Lower leg skin (tissue), 4 donors: ENCODE data around the gene GTF2IRD1. TPM values are rescaled to one million over a fixed set of nuclear protein-coding genes. Genes with fewer than 3 reads are reported as not detected.
"Not testable (repeated sequence)": the region's sequence is repeated elsewhere in the genome, so short reads cannot be mapped to it uniquely, and the experiment has no call there.

Experiments used
- DNase-seq, 2 donors: peaks; one replicate each; pipeline ENCODE4 v3.0.0-alpha.2; 2019; ENCODE audit warnings: low spot score in 2 of 2
- H3K4me3 ChIP-seq: fragments of 200-600 bp; sonication (generic); 2 replicates; pipeline ENCODE4 v1.5.1; 2017; ENCODE audit warnings: mild to moderate bottlenecking, low read depth; ENCODE audit not compliant: poor library complexity, severe bottlenecking
- CTCF ChIP-seq, 3 donors: fragments of 450-650 bp; IDR thresholded peaks; one replicate each; pipeline ENCODE4 v1.5.1; 2016; ENCODE audit warnings: antibody characterized with exemption in 3 of 3, mild to moderate bottlenecking in 3 of 3, moderate library complexity in 2 of 3
- POLR2A ChIP-seq, 2 donors: fragments of 450-650 bp; IDR thresholded peaks; one replicate each; pipeline ENCODE4 v1.6.1; 2016 to 2017; ENCODE audit warnings: antibody characterized with exemption in 2 of 2, mild to moderate bottlenecking in 1 of 2, moderate library complexity in 1 of 2
- WGBS, 2 donors: methylation state at CpG; one replicate each; pipeline ENCODE4 v1.1.5; 2018; 5-methylcytosine and 5-hydroxymethylcytosine counted together
- intact Hi-C: fragments of 100-400 bp; cut with DNase I; formaldehyde crosslinking; loops from one replicate; pipeline ENCODE4 v1.15.0; 2023; ENCODE audit warnings: low total_unique reads
- total RNA-seq, 4 donors: library from RNA; depleted of rRNA; stranded (reverse); fragments of >200 nt; gene quantifications; one replicate each; pipeline ENCODE4 v1.1.0, GENCODE V29; 2016

GTF2IRD1 gene
- total RNA-seq, 4 donors from 2014 or later, result 28.5 to 49.9 (median 43.2) TPM

GRCh38 chr7:74407958-74408357 is 45.7 kb upstream of the GTF2IRD1 start:
- no peak for DNase-seq
- intact Hi-C loops, result no loop called here
- H3K4me3 ChIP-seq, result no peak overlapping the region
- no peak for TF ChIP-seq POLR2A (IDR thresholded peaks at IDR 0.05)
- 66 to 79% methylated on average over 4 of the region's 4 CpGs for WGBS, 2 donors

DNA sequence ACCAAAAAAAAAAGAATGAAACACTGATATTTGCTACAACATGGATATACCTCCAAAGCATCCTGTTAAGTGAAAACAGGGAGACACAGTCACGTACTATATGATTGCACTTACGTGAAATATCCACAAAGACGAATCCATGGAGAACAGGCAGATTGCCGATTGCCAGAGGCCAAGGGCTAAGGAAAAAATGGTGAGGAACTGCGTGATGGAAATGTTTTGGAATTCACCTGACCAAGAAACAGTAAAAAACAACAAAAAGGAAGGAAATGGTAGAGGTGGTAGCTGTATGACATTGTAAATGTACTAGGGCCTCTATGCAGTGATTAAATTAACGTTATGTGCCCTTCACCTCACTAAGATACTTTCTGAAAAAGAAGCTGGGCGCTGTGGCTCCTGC is 44.1 kb upstream of the GTF2IRD1 start:
- TF ChIP-seq CTCF (IDR thresholded peaks at IDR 0.05) (no peak), POLR2A (IDR thresholded peaks at IDR 0.05) (no peak)
- no peak overlapping the region for H3K4me3 ChIP-seq
- intact Hi-C loops, result no loop called here
- no peak for DNase-seq
- WGBS, 2 donors, result 58 to 77% methylated on average over 7 of the region's 7 CpGs

DNA sequence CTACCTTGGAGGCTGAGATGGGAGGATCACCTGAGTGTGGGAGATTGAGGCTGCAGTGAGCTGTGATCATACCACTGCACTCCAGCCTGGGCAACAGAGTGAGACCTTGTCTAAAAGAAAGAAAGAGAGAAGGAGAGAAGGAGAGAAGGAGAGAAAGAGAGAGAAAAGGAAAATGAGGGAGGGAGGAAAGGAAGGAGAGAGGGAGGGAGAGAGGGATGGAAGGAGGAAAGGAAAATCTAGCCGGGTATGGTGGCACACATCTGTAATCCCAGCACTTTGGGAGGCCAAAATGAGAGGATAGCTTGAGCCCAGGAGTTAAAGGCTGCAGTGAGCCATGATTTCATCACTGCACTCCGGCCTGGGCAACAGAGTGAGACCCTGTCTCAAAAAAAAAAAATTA is 42.9 kb upstream of the GTF2IRD1 start:
- intact Hi-C loops, result no loop called here
- DNase-seq, result no peak
- TF ChIP-seq POLR2A (IDR thresholded peaks at IDR 0.05), result no peak
- no peak for TF ChIP-seq CTCF (IDR thresholded peaks at IDR 0.05)
- H3K4me3 ChIP-seq, result no peak overlapping the region
- WGBS, 2 donors, result 69 to 81% methylated on average over 2 of the region's 2 CpGs

DNA sequence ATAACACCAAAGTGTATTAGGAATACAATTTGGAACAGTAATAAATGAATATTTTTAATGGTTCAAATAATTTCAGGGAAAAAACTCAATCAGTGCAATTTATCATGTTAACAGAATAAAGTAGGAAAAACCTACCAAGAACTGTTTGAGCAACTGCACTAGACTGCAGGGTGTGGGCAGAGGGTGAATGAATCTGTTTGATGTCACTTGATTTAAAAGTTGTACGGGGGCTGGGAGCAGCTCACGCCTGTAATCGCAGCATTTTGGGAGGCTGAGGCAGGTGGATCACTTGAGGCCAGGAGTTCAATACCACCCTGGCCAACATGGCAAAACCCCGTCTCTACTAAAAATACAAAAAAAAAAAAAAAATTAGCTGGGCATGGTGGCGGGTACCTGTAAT is 42.1 kb upstream of the GTF2IRD1 start:
- intact Hi-C loops, DNase-seq, H3K4me3 ChIP-seq: not testable (repeated sequence)
- WGBS, 2 donors, result 73 to 88% methylated on average over 5 of the region's 5 CpGs

- intact Hi-C loops, result no loop called here
- no peak for DNase-seq
- WGBS, 2 donors, result 35 to 39% methylated on average over 4 of the region's 4 CpGs
- H3K4me3 ChIP-seq, result no peak overlapping the region
- TF ChIP-seq POLR2A (IDR thresholded peaks at IDR 0.05) (no peak), CTCF (IDR thresholded peaks at IDR 0.05) (no peak)
Measured at GRCh38 chr7:74412056-74412455, 41.6 kb upstream of the GTF2IRD1 start.

DNA sequence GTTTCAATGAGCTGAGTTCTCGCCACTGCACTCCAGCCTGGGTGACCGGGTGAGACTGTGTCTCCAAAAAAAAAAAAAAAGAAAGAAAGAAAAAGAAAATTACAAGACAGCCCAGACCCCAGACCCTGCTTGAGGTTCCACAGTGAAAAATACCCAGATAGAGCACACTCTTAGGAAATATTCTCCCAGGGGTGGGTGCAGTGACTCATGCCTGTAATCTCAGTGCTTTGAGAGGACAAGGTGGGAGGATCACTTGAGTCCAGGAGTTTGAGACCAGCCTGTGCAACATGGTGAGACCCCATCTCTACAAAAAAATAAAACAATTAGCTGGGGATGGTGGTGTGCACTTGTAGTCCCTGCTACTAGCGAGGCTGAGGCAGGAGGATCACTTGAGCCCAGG is 41.1 kb upstream of the GTF2IRD1 start:
- intact Hi-C loops, result no loop called here
- no peak overlapping the region for H3K4me3 ChIP-seq
- TF ChIP-seq CTCF (IDR thresholded peaks at IDR 0.05) (no peak), POLR2A (IDR thresholded peaks at IDR 0.05) (no peak)
- DNase-seq, result no peak
- 85 to 86% methylated on average over 3 of the region's 3 CpGs for WGBS, 2 donors

DNA sequence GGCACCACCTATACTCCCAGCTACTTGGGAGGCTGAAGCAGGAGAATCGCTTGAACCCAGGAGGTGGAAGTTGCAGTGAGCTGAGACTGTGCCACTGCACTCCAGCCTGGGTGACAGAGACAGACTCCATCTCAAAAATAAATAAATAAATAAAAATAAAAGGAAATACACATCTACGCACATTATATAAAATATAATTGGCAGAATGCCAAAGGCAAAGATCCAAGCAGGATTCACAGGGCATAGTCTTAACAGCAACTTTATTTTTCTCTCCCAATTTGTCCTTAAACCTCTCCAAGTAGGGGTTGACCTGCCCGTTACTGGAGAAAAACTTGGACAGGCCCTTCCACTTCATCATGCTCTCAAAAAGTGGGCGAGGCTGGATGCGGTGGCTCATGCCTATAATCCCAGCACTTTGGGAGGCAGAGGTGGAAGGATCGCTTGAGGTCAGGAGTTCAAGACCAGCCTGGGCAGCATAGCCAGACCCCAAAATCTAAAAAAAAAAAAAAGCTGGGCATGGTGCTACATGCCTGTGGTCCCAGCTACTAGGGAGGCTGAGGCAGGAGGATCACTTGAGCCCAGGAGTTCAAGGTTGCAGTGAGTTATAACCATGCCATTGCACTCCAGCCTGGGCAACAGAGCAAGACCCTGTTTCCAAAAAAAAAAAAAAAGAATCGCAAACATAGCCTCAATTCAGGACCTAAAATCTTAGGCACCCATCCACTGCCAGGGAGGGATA is 38.9 kb upstream of the GTF2IRD1 start:
- DNase-seq, intact Hi-C loops, H3K4me3 ChIP-seq: not testable (repeated sequence)
- WGBS, 2 donors, result 71% methylated on average over 7 of the region's 7 CpGs; no CpG with 5 or more reads in 1 of the 2 donors
